GM23338 (cell line): ENCODE results near the gene NTM. TPM values are rescaled to one million over a fixed set of nuclear protein-coding genes. Genes with fewer than 3 reads are reported as not detected.

Experiments used
- ATAC-seq: fragments of 200-7000 bp; cut with Tn5 transposase; 3 replicates; pipeline ENCODE4 v1.9.1; 2020
- DNase-seq: peaks from one replicate; pipeline ENCODE4 v3.0.0-alpha.2; 2015; ENCODE audit warnings: low spot score
- H2AFZ ChIP-seq: fragments of 200-600 bp; sonication (generic); 2 replicates; pipeline ENCODE4 v1.8.0; 2016; ENCODE audit warnings: antibody characterized with exemption, mild to moderate bottlenecking, moderate library complexity
- H3F3A ChIP-seq: fragments of 200-600 bp; sonication (generic); replicated peaks from 2 replicates; pipeline ENCODE4 v1.8.0; 2017; ENCODE audit warnings: antibody characterized with exemption, mixed run types, low read depth
- H3K27ac ChIP-seq: fragments of 200-600 bp; sonication (generic); 2 replicates; pipeline ENCODE4 v1.6.1; 2016; ENCODE audit warnings: low read depth
- H3K27me3 ChIP-seq: fragments of 200-600 bp; sonication (generic); 2 replicates; pipeline ENCODE4 v1.8.0; 2016; ENCODE audit warnings: mild to moderate bottlenecking, mixed run types, moderate library complexity; ENCODE audit not compliant: insufficient read depth
- H3K36me3 ChIP-seq: fragments of 200-600 bp; sonication (generic); 2 replicates; pipeline ENCODE4 v1.8.0; 2016; ENCODE audit warnings: mild to moderate bottlenecking; ENCODE audit not compliant: insufficient read depth
- H3K4me1 ChIP-seq: fragments of 200-600 bp; sonication (generic); 2 replicates; pipeline ENCODE4 v1.8.0; 2016; ENCODE audit warnings: mild to moderate bottlenecking, moderate library complexity; ENCODE audit not compliant: insufficient read depth
- H3K4me2 ChIP-seq: fragments of 200-600 bp; sonication (generic); 2 replicates; pipeline ENCODE4 v1.7.1; 2017; ENCODE audit warnings: mixed run types
- H3K4me3 ChIP-seq: fragments of 200-600 bp; sonication (generic); 2 replicates; pipeline ENCODE4 v1.6.1; 2016; ENCODE audit warnings: mixed run types
- H3K79me2 ChIP-seq: fragments of 200-600 bp; sonication (generic); replicated peaks from 2 replicates; pipeline ENCODE4 v1.8.0; 2017; ENCODE audit warnings: mild to moderate bottlenecking; ENCODE audit not compliant: insufficient read depth
- H3K9me2 ChIP-seq: fragments of 200-600 bp; sonication (generic); 2 replicates; pipeline ENCODE4 v1.8.0; 2017; ENCODE audit not compliant: insufficient read depth
- H4K20me1 ChIP-seq: fragments of 200-600 bp; sonication (generic); replicated peaks from 2 replicates; pipeline ENCODE4 v1.8.0; 2017; ENCODE audit warnings: mild to moderate bottlenecking; ENCODE audit not compliant: insufficient read depth
- H3K27ac Mint-ChIP-seq: 2 replicates; pipeline ENCODE4 v1.8.0; 2020; ENCODE audit warnings: inconsistent platforms, mild to moderate bottlenecking, moderate library complexity, mixed read lengths
- H3K27me3 Mint-ChIP-seq: 3 replicates; pipeline ENCODE4 v1.8.0; 2022; ENCODE audit warnings: low read depth, mild to moderate bottlenecking, moderate library complexity, mixed read lengths, inconsistent platforms; ENCODE audit not compliant: insufficient read depth, poor library complexity
- H3K36me3 Mint-ChIP-seq: 3 replicates; pipeline ENCODE4 v1.8.0; 2021; ENCODE audit warnings: low read depth, mild to moderate bottlenecking, inconsistent platforms, moderate library complexity, mixed read lengths
- H3K4me1 Mint-ChIP-seq: 3 replicates; pipeline ENCODE4 v1.8.0; 2020; ENCODE audit warnings: mild to moderate bottlenecking, inconsistent platforms, mixed read lengths
- H3K4me3 Mint-ChIP-seq: 3 replicates; pipeline ENCODE4 v1.8.0; 2021; ENCODE audit warnings: moderate library complexity, mild to moderate bottlenecking, inconsistent platforms, mixed read lengths
- H3K9me3 Mint-ChIP-seq: 3 replicates; pipeline ENCODE4 v1.8.0; 2020; ENCODE audit warnings: moderate library complexity, mild to moderate bottlenecking, inconsistent platforms, mixed read lengths
- CREB1 ChIP-seq: fragments of 250-450 bp; sonication (Bioruptor Pico); IDR thresholded peaks from 2 replicates; pipeline ENCODE4 v1.5.0; 2020; ENCODE audit warnings: low read depth, mild to moderate bottlenecking, moderate library complexity
- ETS1 ChIP-seq: IDR thresholded peaks from 2 replicates; pipeline ENCODE4 v1.6.1; 2016; ENCODE audit warnings: antibody characterized with exemption
- EZH2 ChIP-seq: fragments of 200-600 bp; sonication (generic); IDR thresholded peaks from one replicate; pipeline ENCODE4 v1.8.0; 2017; ENCODE audit warnings: antibody characterized with exemption, mild to moderate bottlenecking, low read depth; ENCODE audit not compliant: unreplicated experiment
- EZH2phosphoT487 ChIP-seq: fragments of 200-600 bp; sonication (generic); IDR thresholded peaks from one replicate; pipeline ENCODE4 v1.8.1; 2018; ENCODE audit warnings: antibody characterized with exemption; ENCODE audit not compliant: unreplicated experiment
- JUNB ChIP-seq: IDR thresholded peaks from one replicate; pipeline ENCODE4 v1.6.1; 2016; ENCODE audit warnings: antibody characterized with exemption; ENCODE audit not compliant: unreplicated experiment
- NANOG ChIP-seq: IDR thresholded peaks from 2 replicates; pipeline ENCODE4 v1.6.1; 2016; ENCODE audit warnings: antibody characterized with exemption, borderline replicate concordance
- POLR2AphosphoS5 ChIP-seq: IDR thresholded peaks from 2 replicates; pipeline ENCODE4 v1.6.1; 2016; ENCODE audit warnings: antibody characterized with exemption, low read depth
- REST ChIP-seq: IDR thresholded peaks from one replicate; pipeline ENCODE4 v1.6.1; 2018; ENCODE audit warnings: antibody characterized with exemption; ENCODE audit not compliant: unreplicated experiment
- STAT1 ChIP-seq: IDR thresholded peaks from one replicate; pipeline ENCODE4 v1.6.1; 2016; ENCODE audit warnings: antibody characterized with exemption; ENCODE audit not compliant: unreplicated experiment
- ZNF331 ChIP-seq: fragments of 250-450 bp; sonication (Bioruptor Pico); IDR thresholded peaks from 2 replicates; pipeline ENCODE4 v1.5.0; 2020; ENCODE audit warnings: low read depth, mild to moderate bottlenecking, moderate library complexity
- ZNF462 ChIP-seq: fragments of 250-450 bp; sonication (Bioruptor Pico); IDR thresholded peaks from 2 replicates; pipeline ENCODE4 v1.5.0; 2020; ENCODE audit warnings: mild to moderate bottlenecking, moderate library complexity
- polyA plus RNA-seq: library from polyadenylated mRNA; unstranded; fragments of >200 nt; fragmentation: Nextera tagmentation; extraction: Ambion mirVana; gene quantifications from 2 replicates; pipeline ENCODE4 v1.2.1, GENCODE V29; 2016
- total RNA-seq: library from RNA; depleted of rRNA; stranded (reverse); fragments of >200 nt; shearing (Covaris generic); gene quantifications from 2 replicates; pipeline ENCODE4 v1.2.3, GENCODE V29; 2014

NTM gene
- total and polyA plus RNA-seq, 2 experiments from 2014 or later: 10.6 to 14.6 TPM

GRCh38 chr11:131512228-131512627, 141.8 kb downstream of the NTM start (continued):
- TF ChIP-seq ZNF462 (no peak), ZNF331 (CRISPR knock-in tag) (no peak), POLR2AphosphoS5 (no peak), JUNB (no peak)

- no peak overlapping the region for H3K27ac Mint-ChIP-seq
- H3K79me2 ChIP-seq: no peaks in the 10 kb centered on the region
- no peaks in the 10 kb centered on the region for H3K9me2 ChIP-seq
- H3K4me3 ChIP-seq: no peak overlapping the region
- H3K27me3 ChIP-seq: no peaks in the 10 kb centered on the region
- H3K4me1 ChIP-seq: no peaks in the 10 kb centered on the region
- no peaks in the 10 kb centered on the region for H3K36me3 ChIP-seq
- ATAC-seq (no peak), DNase-seq (no peak)
- H3K4me2 ChIP-seq: no peak overlapping the region
- H4K20me1 ChIP-seq: no peaks in the 10 kb centered on the region
- no peak overlapping the region for H2AFZ ChIP-seq
- peaks cover 5% of the 10 kb centered on the region for H3K27me3 Mint-ChIP-seq
- H3K9me3 Mint-ChIP-seq: no peaks in the 10 kb centered on the region; the same call in 2 of the 3 replicates
- no peak overlapping the region for H3K4me3 Mint-ChIP-seq
- no peaks in the 10 kb centered on the region for H3K36me3 Mint-ChIP-seq
- peaks cover 6% of the 10 kb centered on the region; the same call in 2 of the 3 replicates for H3K4me1 Mint-ChIP-seq
- no peak overlapping the region for H3K27ac ChIP-seq
- no peaks in the 10 kb centered on the region for H3F3A ChIP-seq
- no peak for TF ChIP-seq CREB1 (CRISPR knock-in tag)
- no peak for TF ChIP-seq ETS1
- TF ChIP-seq EZH2: no peak
- no peak for TF ChIP-seq NANOG
- no peak for TF ChIP-seq JUNB
- TF ChIP-seq EZH2phosphoT487: no peak
- no peak for TF ChIP-seq REST
- no peak for TF ChIP-seq STAT1
- no peak for TF ChIP-seq POLR2AphosphoS5
These were observed 143.6 kb downstream of the NTM start for GRCh38 chr11:131514062-131514461.
